Measurements from ENCODE around the gene POF1B. TPM values are rescaled to one million over a fixed set of nuclear protein-coding genes. Genes with fewer than 3 reads are reported as not detected.

POF1B gene
- total RNA-seq, 1 experiment from 2014 or later = not detected

DNA sequence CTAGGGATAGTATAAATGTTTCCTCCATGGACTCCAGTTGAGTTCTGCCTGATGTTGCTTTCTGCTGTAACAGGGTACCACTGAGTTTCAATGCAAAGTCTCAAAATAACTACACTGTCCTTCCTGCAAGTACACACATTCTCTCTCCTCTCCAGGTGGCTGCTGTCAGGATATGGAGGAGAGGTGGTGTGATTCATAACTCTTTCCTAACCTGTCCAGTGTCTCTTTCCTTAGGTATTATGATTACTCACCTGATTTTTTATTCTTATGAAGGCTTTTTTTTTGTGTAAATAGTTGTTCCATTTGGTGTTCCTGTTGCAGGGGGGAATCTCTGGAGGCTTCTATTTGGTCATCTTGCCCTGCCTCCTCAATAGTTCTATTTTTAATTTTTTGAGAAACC lies 39.8 kb upstream of the POF1B start:
- H3K4me2 ChIP-seq (ENCODE audit: low read length) = no peak overlapping the region
- H3K4me3 ChIP-seq (ENCODE audit: low read length) = no peak overlapping the region
- intact Hi-C loops (cut with micrococcal nuclease) = no loop called here
- no peaks in the 10 kb centered on the region for H3K4me1 ChIP-seq (ENCODE audit: insufficient read depth, low read length)
- H3K9ac ChIP-seq (ENCODE audit: low read length) = no peak overlapping the region
- H3K9me3 ChIP-seq (ENCODE audit: low read length) = no peaks in the 10 kb centered on the region
- ChIA-PET CTCF (no interaction called here), POLR2A (ENCODE audit: unreplicated experiment) (no interaction called here)
- H3F3A ChIP-seq (ENCODE audit: low read length, unreplicated experiment) = no peaks in the 10 kb centered on the region
- no peaks in the 10 kb centered on the region for H3K9me2 ChIP-seq (replicated peaks; ENCODE audit: low read length)
- TF ChIP-seq EZH2phosphoT487 (IDR thresholded peaks at IDR 0.05; ENCODE audit: borderline replicate concordance, low read length) (no peak), EZH2 (IDR thresholded peaks at IDR 0.05; ENCODE audit: low read length, unreplicated experiment) (no peak)
- TF ChIP-seq, protein P1, sequence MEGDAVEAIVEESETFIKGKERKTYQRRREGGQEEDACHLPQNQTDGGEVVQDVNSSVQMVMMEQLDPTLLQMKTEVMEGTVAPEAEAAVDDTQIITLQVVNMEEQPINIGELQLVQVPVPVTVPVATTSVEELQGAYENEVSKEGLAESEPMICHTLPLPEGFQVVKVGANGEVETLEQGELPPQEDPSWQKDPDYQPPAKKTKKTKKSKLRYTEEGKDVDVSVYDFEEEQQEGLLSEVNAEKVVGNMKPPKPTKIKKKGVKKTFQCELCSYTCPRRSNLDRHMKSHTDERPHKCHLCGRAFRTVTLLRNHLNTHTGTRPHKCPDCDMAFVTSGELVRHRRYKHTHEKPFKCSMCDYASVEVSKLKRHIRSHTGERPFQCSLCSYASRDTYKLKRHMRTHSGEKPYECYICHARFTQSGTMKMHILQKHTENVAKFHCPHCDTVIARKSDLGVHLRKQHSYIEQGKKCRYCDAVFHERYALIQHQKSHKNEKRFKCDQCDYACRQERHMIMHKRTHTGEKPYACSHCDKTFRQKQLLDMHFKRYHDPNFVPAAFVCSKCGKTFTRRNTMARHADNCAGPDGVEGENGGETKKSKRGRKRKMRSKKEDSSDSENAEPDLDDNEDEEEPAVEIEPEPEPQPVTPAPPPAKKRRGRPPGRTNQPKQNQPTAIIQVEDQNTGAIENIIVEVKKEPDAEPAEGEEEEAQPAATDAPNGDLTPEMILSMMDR (conservative IDR thresholded peaks at IDR 0.05; ENCODE audit: low read depth, low read length) = no peak
- no peaks in the 10 kb centered on the region for H3K79me2 ChIP-seq (ENCODE audit: low read length)
- no TSS peak for BruUV-seq (replicated peaks)
- DNase-seq = no peak
- H3K36me3 ChIP-seq (ENCODE audit: low read depth, low read length) = no peaks in the 10 kb centered on the region
- no peak for ATAC-seq
- H3K27me3 ChIP-seq (ENCODE audit: low read length) = no peaks in the 10 kb centered on the region
- H2AFZ ChIP-seq (ENCODE audit: low read length) = no peak overlapping the region
- no peaks in the 10 kb centered on the region for H4K20me1 ChIP-seq (ENCODE audit: low read length)
- no peak overlapping the region for H3K27ac ChIP-seq (ENCODE audit: low read length)

DNA sequence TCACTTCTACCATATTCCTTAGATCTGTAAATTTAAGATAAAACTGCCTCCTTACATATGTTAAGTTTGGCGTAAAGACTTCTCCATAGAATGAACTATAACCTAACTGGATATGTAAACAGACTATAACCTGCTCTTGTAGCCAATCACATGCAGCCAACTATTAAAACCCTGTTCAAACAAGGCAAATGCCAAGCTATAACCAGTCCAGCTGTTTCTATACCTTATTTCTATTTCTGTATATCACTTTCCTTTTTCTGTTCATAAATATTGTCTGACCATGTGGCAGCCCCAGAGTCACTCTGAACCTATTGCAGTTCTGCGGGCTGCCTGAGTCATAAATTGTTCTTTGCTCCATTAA lies 12.4 kb upstream of the POF1B start:
- POLR2A ChIA-PET (ENCODE audit: unreplicated experiment) = no interaction called here

GRCh38 chrX:85391185-85391877 lies 11.9 kb upstream of the POF1B start:
- TF ChIP-seq EZH2 (IDR thresholded peaks at IDR 0.05; ENCODE audit: low read length, unreplicated experiment) (no peak), EZH2phosphoT487 (IDR thresholded peaks at IDR 0.05; ENCODE audit: borderline replicate concordance, low read length) (no peak)
- TF ChIP-seq, protein P1 (conservative IDR thresholded peaks at IDR 0.05; ENCODE audit: low read depth, low read length) = no peak
- ChIA-PET POLR2A (ENCODE audit: unreplicated experiment) (no interaction called here), CTCF (no interaction called here)
- Histone ChIP-seq H3K9ac (ENCODE audit: low read length) (no peak overlapping the region), H3K4me3 (ENCODE audit: low read length) (no peak overlapping the region), H4K20me1 (ENCODE audit: low read length) (no peaks in the 10 kb centered on the region), H3K4me1 (ENCODE audit: insufficient read depth, low read length) (no peaks in the 10 kb centered on the region), H3K79me2 (ENCODE audit: low read length) (no peaks in the 10 kb centered on the region), H2AFZ (ENCODE audit: low read length) (no peak overlapping the region), H3K27ac (ENCODE audit: low read length) (no peak overlapping the region), H3K9me3 (ENCODE audit: low read length) (no peaks in the 10 kb centered on the region), H3K9me2 (replicated peaks; ENCODE audit: low read length) (no peaks in the 10 kb centered on the region), H3K4me2 (ENCODE audit: low read length) (no peak overlapping the region), H3F3A (ENCODE audit: low read length, unreplicated experiment) (no peaks in the 10 kb centered on the region), H3K36me3 (ENCODE audit: low read depth, low read length) (no peaks in the 10 kb centered on the region), H3K27me3 (ENCODE audit: low read length) (no peaks in the 10 kb centered on the region)
- ATAC-seq = no peak
- DNase-seq = no peak
- BruUV-seq (replicated peaks) = no TSS peak
- intact Hi-C loops (cut with micrococcal nuclease) = no loop called here

More for the DNA sequence above, 12.4 kb upstream of the POF1B start:
- no peaks in the 10 kb centered on the region for H3K36me3 ChIP-seq (ENCODE audit: low read depth, low read length)
- no TSS peak for BruUV-seq (replicated peaks)
- no peak for ATAC-seq
- no peaks in the 10 kb centered on the region for H3F3A ChIP-seq (ENCODE audit: low read length, unreplicated experiment)
- H3K9me3 ChIP-seq (ENCODE audit: low read length) = no peaks in the 10 kb centered on the region
- no peaks in the 10 kb centered on the region for H3K9me2 ChIP-seq (replicated peaks; ENCODE audit: low read length)
- no peak overlapping the region for H3K4me3 ChIP-seq (ENCODE audit: low read length)
- H2AFZ ChIP-seq (ENCODE audit: low read length) = no peak overlapping the region
- no peak for TF ChIP-seq EZH2phosphoT487 (IDR thresholded peaks at IDR 0.05; ENCODE audit: borderline replicate concordance, low read length)
- no peak for TF ChIP-seq EZH2 (IDR thresholded peaks at IDR 0.05; ENCODE audit: low read length, unreplicated experiment)
- TF ChIP-seq, protein P1 (conservative IDR thresholded peaks at IDR 0.05; ENCODE audit: low read depth, low read length) = no peak
- H3K79me2 ChIP-seq (ENCODE audit: low read length) = no peaks in the 10 kb centered on the region
- H3K27me3 ChIP-seq (ENCODE audit: low read length) = no peaks in the 10 kb centered on the region
- CTCF ChIA-PET = no interaction called here
- intact Hi-C loops (cut with micrococcal nuclease) = no loop called here
- no peak overlapping the region for H3K9ac ChIP-seq (ENCODE audit: low read length)
- no peaks in the 10 kb centered on the region for H3K4me1 ChIP-seq (ENCODE audit: insufficient read depth, low read length)
- H4K20me1 ChIP-seq (ENCODE audit: low read length) = no peaks in the 10 kb centered on the region
- H3K27ac ChIP-seq (ENCODE audit: low read length) = no peak overlapping the region
- H3K4me2 ChIP-seq (ENCODE audit: low read length) = no peak overlapping the region
- DNase-seq = no peak

All from PC-3 (cell line).